GM10266 (cell line): Measurements from ENCODE around the gene UNC13D.

ENCODE experiments used
- DNase-seq: peaks from one replicate; pipeline ENCODE4 v3.0.0; 2012; ENCODE audit errors: extremely low spot score
- CTCF ChIP-seq: IDR thresholded peaks from 2 replicates; pipeline ENCODE4 v1.5.1; 2012; ENCODE audit warnings: mild to moderate bottlenecking, low read depth; ENCODE audit not compliant: control insufficient read depth, insufficient read depth; ENCODE audit errors: missing control alignments

UNC13D gene

DNA sequence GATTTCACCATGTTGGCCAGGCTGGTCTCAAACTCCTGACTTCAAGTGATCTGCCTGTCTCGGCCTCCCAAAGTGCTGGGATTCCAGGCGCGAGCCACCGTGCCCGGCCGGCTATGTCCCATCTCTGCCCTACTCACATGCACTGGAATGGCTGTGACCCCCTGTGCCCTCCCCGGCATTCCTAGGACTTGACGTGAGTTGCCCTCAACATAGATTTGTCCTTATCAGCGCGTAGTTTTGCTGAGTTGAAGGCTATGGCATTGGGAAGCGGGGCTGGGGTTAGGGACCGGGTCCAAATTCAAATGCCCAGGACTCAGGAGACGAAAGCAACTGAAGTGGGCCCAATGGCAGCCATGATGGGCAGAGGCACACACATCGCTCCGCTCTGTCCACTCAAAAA, 5.8 kb downstream of the UNC13D start:
- TF ChIP-seq CTCF: no peak

GRCh38 chr17:75837899-75838298, 6.3 kb downstream of the UNC13D start:
- no peak for DNase-seq
- no peak for TF ChIP-seq CTCF

More for the DNA sequence above, 5.8 kb downstream of the UNC13D start:
- DNase-seq: no peak

DNA sequence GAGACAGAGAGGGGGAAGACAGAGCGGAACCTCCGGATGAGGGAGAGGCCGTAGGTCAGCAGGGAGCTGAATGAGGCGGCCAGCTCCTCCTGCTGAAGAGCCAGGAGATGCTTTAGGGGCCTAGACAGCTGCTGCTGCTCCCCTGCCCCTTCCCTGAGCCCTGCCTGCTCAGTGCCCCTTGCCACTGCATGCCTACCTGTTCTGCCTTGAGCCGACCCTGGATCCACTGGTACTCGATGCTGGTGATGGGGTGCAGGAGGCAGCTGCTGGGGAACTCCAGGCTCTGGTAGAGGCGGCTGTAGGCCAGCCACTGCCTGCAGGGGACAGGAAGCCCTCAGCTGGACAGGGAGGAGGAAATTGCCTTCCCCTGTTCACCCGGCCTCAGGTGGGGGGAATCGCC, 7.6 kb downstream of the UNC13D start:
- DNase-seq: no peak

DNA sequence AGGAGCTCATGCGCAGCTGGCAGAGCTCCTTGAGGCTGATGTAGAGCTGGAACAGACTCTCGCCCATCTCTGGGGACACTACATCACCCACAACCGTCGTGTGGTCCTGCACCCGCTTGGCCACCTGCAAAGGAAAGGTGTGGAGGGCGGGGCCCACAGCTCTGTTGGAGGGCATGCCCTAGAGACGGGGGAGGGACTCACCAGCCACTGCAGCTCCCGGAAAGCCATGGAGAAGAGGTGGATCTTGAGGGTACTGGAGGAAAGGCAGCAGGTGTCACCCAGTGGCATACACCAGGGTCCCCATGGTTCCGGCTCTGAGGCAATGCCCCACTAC, 8.6 kb downstream of the UNC13D start:
- no peak for DNase-seq

More for the DNA sequence above, 7.6 kb downstream of the UNC13D start:
- TF ChIP-seq CTCF: no peak

GRCh38 chr17:75834928-75835653, 9.1 kb downstream of the UNC13D start:
- DNase-seq: no peak
- no peak for TF ChIP-seq CTCF

More for the DNA sequence above, 8.6 kb downstream of the UNC13D start:
- TF ChIP-seq CTCF: no peak

DNA sequence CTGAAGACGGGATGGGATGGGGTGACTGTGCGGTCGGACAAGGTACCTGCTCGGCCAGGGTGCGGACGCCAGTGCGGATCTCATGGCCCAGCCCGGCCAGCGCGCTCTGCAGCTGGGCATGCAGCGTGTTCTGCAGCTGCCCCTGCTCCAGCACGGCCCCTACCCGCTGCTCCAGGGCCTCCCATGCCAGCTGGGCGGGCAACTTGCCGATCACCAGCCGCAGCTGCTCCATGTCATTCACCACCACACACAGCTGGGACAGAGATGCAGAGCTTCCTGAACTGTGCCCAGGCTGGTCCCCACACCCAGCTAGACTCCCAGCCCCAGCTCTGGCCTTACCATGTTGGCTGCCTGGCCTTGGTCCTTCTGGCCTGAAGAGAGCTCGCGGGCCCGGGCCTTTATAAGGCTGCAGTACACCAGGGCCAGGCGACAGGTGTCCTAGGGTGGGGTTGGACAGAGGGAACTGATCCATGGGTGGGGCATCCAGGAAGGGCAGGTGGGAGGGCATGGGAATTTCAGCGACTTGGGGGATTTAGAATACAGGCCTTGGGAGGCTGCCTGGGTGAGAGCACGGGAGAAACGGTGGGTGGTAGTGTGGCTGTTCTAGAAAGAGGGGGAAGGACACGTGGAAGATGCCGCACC, 9.8 kb downstream of the UNC13D start:
- TF ChIP-seq CTCF: no peak
- no peak for DNase-seq
